Stimulated activated naive CD4-positive, alpha-beta T cell (primary cell): ENCODE results near the gene FNIP2.

Source experiments
- DNase-seq, 6 experiments: peaks; one replicate each; lab custom pipeline; 2025; lab: John Stamatoyannopoulos, UW

The FNIP2 gene

GRCh38 chr4:158762553-158762952 is 6.3 kb upstream of the FNIP2 start:
- DNase-seq = no peak

GRCh38 chr4:158763462-158763861 is 5.4 kb upstream of the FNIP2 start:
- DNase-seq = no peak

- DNase-seq = no peak
Observed at GRCh38 chr4:158766434-158767044, 2.3 kb upstream of the FNIP2 start.

- no peak for DNase-seq
Observed at GRCh38 chr4:158767451-158767850, 1.4 kb upstream of the FNIP2 start.

- peak; percentile 19 to 69 (median 39) for DNase-seq
Observed at GRCh38 chr4:158769175-158769921, 522 bp downstream of the FNIP2 start.

GRCh38 chr4:158770671-158771070 is 1.8 kb downstream of the FNIP2 start:
- no peak for DNase-seq

GRCh38 chr4:158771776-158772175 is 3.0 kb downstream of the FNIP2 start:
- DNase-seq = no peak

- no peak for DNase-seq
Observed at GRCh38 chr4:158775091-158775651, 6.3 kb downstream of the FNIP2 start.

GRCh38 chr4:158776106-158776505 is 7.3 kb downstream of the FNIP2 start:
- no peak for DNase-seq

- peak in 1 of 6 experiments; percentile 21 for DNase-seq
Observed at GRCh38 chr4:158777423-158778155, 8.8 kb downstream of the FNIP2 start.

GRCh38 chr4:158778156-158778711 is 9.4 kb downstream of the FNIP2 start:
- peak in 1 of 6 experiments; percentile 21 for DNase-seq

GRCh38 chr4:158778712-158779111 is 9.9 kb downstream of the FNIP2 start:
- no peak for DNase-seq

GRCh38 chr4:158781963-158782362 is 13.1 kb downstream of the FNIP2 start:
- DNase-seq = no peak

GRCh38 chr4:158782551-158783360 is 13.9 kb downstream of the FNIP2 start:
- DNase-seq = no peak

- no peak for DNase-seq
Observed at GRCh38 chr4:158783785-158784184, 15.0 kb downstream of the FNIP2 start.

- DNase-seq = no peak
Observed at GRCh38 chr4:158785718-158786117, 16.9 kb downstream of the FNIP2 start.

GRCh38 chr4:158786121-158786601 is 17.3 kb downstream of the FNIP2 start:
- no peak for DNase-seq

- no peak for DNase-seq
Observed at GRCh38 chr4:158786955-158787354, 18.1 kb downstream of the FNIP2 start.

- no peak for DNase-seq
Observed at GRCh38 chr4:158787709-158788475, 19.1 kb downstream of the FNIP2 start.

GRCh38 chr4:158788516-158788915 is 19.7 kb downstream of the FNIP2 start:
- DNase-seq = no peak

- no peak for DNase-seq
Observed at GRCh38 chr4:158789853-158790252, 21.0 kb downstream of the FNIP2 start.
